CD8-positive, alpha-beta memory T cell (primary cell): ENCODE results near the gene TKT. TPM values are rescaled to one million over a fixed set of nuclear protein-coding genes. Genes with fewer than 3 reads are reported as not detected.
"Not testable (repeated sequence)": the region's sequence is repeated elsewhere in the genome, so short reads cannot be mapped to it uniquely, and the experiment has no call there.

ENCODE experiments used
- CTCF ChIA-PET: fragments of 350-600 bp; sonication (Branson Sonifier 250); formaldehyde crosslinking; loops from one replicate; lab custom pipeline; 2021; ENCODE audit warnings: antibody characterized with exemption; lab: Charles Lee
- POLR2A ChIA-PET: fragments of 350-600 bp; sonication (Branson Sonifier 250); formaldehyde crosslinking; loops from one replicate; lab custom pipeline; 2021; ENCODE audit warnings: antibody characterized with exemption; lab: Charles Lee
- DNase-seq, 5 donors: peaks; one replicate each; pipeline versions ENCODE4 v3.0.0 to v3.0.0-alpha.2; 2020 to 2022; ENCODE audit warnings: mixed read lengths in 1 of 5
- H3K27ac ChIP-seq: one replicate; pipeline ENCODE4 v1.7.0; 2013; ENCODE audit warnings: low read depth, mild to moderate bottlenecking, low read length, moderate library complexity
- H3K27me3 ChIP-seq: 2 replicates; pipeline ENCODE4 v1.7.0; 2013; ENCODE audit warnings: low read length, mild to moderate bottlenecking; ENCODE audit not compliant: insufficient read depth, poor library complexity, severe bottlenecking
- H3K36me3 ChIP-seq: 2 replicates; pipeline ENCODE4 v1.7.0; 2013; ENCODE audit warnings: mild to moderate bottlenecking, low read length, moderate library complexity; ENCODE audit not compliant: insufficient read depth
- H3K4me1 ChIP-seq: 2 replicates; pipeline ENCODE4 v1.7.0; 2013; ENCODE audit warnings: mild to moderate bottlenecking, low read length, moderate library complexity; ENCODE audit not compliant: insufficient read depth
- H3K4me3 ChIP-seq: 2 replicates; pipeline ENCODE4 v1.7.0; 2013; ENCODE audit warnings: mild to moderate bottlenecking, low read length
- H3K9me3 ChIP-seq: 2 replicates; pipeline ENCODE4 v1.7.0; 2013; ENCODE audit warnings: mild to moderate bottlenecking, low read length
- H3K27ac Mint-ChIP-seq, 8 donors: one replicate each; pipeline ENCODE4 v1.8.0; 2020 to 2021; ENCODE audit warnings: mixed read lengths in 8 of 8, mild to moderate bottlenecking in 6 of 8, inconsistent platforms in 3 of 8, moderate library complexity in 3 of 8
- H3K27me3 Mint-ChIP-seq, 2 donors: one replicate each; pipeline ENCODE4 v1.8.0; 2020 to 2021; ENCODE audit warnings: mixed read lengths in 2 of 2, mild to moderate bottlenecking in 1 of 2, moderate library complexity in 1 of 2
- H3K36me3 Mint-ChIP-seq, 3 donors: one replicate each; pipeline ENCODE4 v1.8.0; 2020 to 2021; ENCODE audit warnings: mixed read lengths in 3 of 3, inconsistent platforms in 1 of 3, mild to moderate bottlenecking in 1 of 3
- H3K4me1 Mint-ChIP-seq, 3 donors: one replicate each; pipeline ENCODE4 v1.8.0; 2020 to 2021; ENCODE audit warnings: mixed read lengths in 3 of 3, inconsistent platforms in 1 of 3, mild to moderate bottlenecking in 1 of 3
- H3K4me3 Mint-ChIP-seq, 7 donors: one replicate each; pipeline ENCODE4 v1.8.0; 2020 to 2021; ENCODE audit warnings: mixed read lengths in 7 of 7, mild to moderate bottlenecking in 6 of 7, moderate library complexity in 4 of 7, inconsistent platforms in 2 of 7
- H3K9me3 Mint-ChIP-seq, 5 donors: one replicate each; pipeline ENCODE4 v1.8.0; 2020 to 2022; ENCODE audit warnings: mixed read lengths in 5 of 5, mild to moderate bottlenecking in 3 of 5, moderate library complexity in 2 of 5, inconsistent platforms in 1 of 5
- polyA plus RNA-seq: library from polyadenylated mRNA; unstranded; fragments of 300-500 nt; fragmentation: Illumina TruSeq; gene quantifications from one replicate; pipeline ENCODE4 v1.2.3, GENCODE V29; 2021
- total RNA-seq, 2 experiments: library from RNA; stranded (reverse); gene quantifications; one replicate each; pipeline ENCODE4 v1.2.3, GENCODE V29; 2021

Gene TKT
- total and polyA plus RNA-seq, 3 experiments from 2014 or later, result 59.3 to 182 (median 173) TPM

DNA sequence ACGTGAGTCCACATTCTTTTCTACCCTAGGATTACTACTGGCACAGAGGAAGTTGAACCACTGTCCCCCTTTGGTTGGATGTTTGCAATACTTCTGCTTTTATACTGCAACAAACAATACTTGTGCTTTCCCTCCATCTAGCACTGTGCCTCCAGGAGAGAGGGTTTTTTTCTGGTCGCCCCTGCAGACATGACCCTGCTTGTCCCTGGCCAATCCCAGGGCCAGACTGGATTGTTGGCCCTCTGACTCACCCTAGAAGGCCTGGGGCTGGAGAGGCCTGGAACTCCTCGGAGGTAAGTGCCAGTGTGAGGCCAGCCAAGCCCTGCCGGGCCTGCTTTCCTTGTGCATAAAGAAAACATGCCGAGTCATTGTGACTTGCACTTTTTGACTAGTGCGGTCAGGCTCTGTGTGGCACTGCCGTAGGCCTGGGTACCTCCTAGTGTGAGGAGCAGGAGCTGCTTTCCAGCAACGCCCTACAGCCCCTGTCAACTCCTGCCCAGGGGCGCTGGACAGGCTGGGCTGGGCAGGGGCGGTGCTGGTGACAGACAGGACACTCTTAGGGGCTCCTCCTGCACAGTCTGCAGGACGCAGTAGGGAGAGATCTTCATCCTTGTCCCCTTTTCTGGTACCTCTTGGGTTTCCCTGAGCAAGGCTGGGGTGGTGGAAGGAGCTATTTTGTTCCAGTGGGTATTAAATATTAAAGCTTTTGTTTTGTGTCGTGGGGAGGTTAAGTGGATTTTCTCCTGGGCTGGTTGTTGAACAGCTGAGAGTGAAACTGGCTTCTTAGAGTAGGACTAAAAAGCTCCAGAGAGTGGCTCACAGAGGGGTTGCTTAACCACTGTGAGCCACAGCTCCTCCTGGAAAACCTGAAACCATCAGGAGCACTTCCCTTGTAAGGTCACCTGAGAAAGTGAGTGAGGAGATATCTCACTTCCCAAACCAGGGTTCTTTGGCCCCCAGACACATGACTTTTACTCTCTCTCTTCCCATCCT lies 14.4 kb upstream of the TKT start:
- H3K27ac Mint-ChIP-seq, result no peak overlapping the region

DNA sequence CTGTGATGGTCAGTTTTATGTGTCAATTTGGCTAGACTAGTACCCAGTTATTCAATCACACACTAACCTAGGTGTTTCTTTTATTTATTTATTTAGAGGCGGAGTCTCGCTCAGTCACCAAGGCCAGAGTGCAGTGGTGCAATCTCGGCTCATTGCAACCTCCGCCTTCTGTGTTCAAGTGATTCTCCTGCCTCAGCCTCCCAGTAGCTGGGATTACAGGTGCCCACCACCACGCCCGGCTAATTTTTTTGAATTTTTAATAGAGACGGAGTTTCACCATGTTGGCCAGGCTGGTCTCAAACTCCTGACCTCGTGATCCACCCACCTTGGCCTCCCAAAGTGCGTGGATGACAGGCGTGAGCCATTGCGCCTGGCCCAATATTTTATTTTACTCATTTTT lies 13.4 kb upstream of the TKT start:
- H3K36me3 ChIP-seq, H3K27ac Mint-ChIP-seq, H3K9me3 ChIP-seq, H3K4me1 Mint-ChIP-seq, CTCF ChIA-PET, DNase-seq, H3K27me3 Mint-ChIP-seq, H3K4me3 Mint-ChIP-seq, POLR2A ChIA-PET, H3K4me3 ChIP-seq, H3K27ac ChIP-seq, H3K9me3 Mint-ChIP-seq, H3K4me1 ChIP-seq, H3K27me3 ChIP-seq, H3K36me3 Mint-ChIP-seq: not testable (repeated sequence)

More for the DNA sequence above, 14.4 kb upstream of the TKT start:
- DNase-seq, result no peak
- H3K36me3 ChIP-seq, result no peaks in the 10 kb centered on the region
- H3K9me3 ChIP-seq, result no peaks in the 10 kb centered on the region
- H3K27me3 Mint-ChIP-seq, result peaks cover 0 to 3% of the 10 kb centered on the region in 2 donors
- H3K27me3 ChIP-seq, result no peaks in the 10 kb centered on the region
- H3K4me3 ChIP-seq, result no peak overlapping the region
- H3K4me1 Mint-ChIP-seq, result peaks cover under 1 to 6% (median 2%) of the 10 kb centered on the region in 3 donors
- peak overlapping the region; percentile 57 for H3K27ac ChIP-seq
- ChIA-PET POLR2A (no interaction called here), CTCF (no interaction called here)
- H3K4me1 ChIP-seq, result no peaks in the 10 kb centered on the region
- no peaks in the 10 kb centered on the region for H3K9me3 Mint-ChIP-seq
- H3K36me3 Mint-ChIP-seq, result no peaks in the 10 kb centered on the region
- H3K4me3 Mint-ChIP-seq, result no peak overlapping the region

DNA sequence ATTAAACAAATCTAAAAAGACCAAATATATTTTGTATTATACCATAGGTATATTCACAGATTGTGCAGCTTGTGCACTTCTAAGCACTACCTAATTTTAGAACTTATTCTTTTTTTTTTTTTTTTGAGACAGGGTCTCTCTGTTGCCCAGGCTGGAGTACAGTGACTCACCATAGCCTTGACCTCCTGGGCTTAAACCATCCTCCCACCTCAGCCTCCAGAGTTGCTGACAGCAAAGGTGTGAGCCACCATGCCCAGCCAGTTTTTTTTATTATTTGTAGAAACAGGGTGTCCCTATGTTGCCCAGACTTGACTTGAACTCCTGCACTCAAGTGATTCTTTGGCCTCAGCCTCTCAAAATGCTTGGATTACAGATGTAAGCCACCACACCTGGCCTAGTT lies 11.9 kb upstream of the TKT start:
- Mint-ChIP-seq H3K9me3 (no peaks in the 10 kb centered on the region), H3K27me3 (peaks cover 0 to 2% of the 10 kb centered on the region in 2 donors), H3K36me3 (no peaks in the 10 kb centered on the region), H3K27ac (no peak overlapping the region), H3K4me1 (no peaks in the 10 kb centered on the region), H3K4me3 (no peak overlapping the region)
- no peaks in the 10 kb centered on the region for H3K27me3 ChIP-seq
- no peak for DNase-seq
- no peaks in the 10 kb centered on the region for H3K9me3 ChIP-seq
- CTCF ChIA-PET, result no interaction called here
- no peak overlapping the region for H3K27ac ChIP-seq
- no peaks in the 10 kb centered on the region for H3K36me3 ChIP-seq
- H3K4me1 ChIP-seq, result no peaks in the 10 kb centered on the region
- no peak overlapping the region for H3K4me3 ChIP-seq
- POLR2A ChIA-PET, result no interaction called here

DNA sequence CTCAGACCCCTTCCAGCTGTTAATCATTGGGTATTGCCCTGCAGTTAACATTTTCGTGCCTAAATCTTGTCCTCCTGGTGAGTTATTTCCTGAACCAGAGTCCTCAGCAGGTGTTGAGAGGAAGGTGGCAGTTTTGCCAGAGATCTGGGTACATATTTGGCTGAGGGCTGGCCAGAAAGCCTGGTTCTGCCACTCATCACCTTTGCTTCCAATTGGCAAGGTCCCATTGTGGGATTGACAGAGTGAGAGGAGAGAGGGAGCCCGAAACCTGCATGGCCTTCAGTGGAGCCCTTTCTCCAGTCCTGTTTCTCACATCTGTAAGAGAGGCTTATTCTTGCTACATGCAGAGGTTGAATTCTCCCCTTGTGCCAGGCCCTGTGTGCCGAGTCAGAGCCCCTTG lies 8.9 kb upstream of the TKT start:
- POLR2A ChIA-PET, result no interaction called here
- H3K4me1 ChIP-seq, result no peaks in the 10 kb centered on the region
- no peaks in the 10 kb centered on the region for H3K36me3 ChIP-seq
- CTCF ChIA-PET, result no interaction called here
- no peaks in the 10 kb centered on the region for H3K9me3 ChIP-seq
- H3K4me3 Mint-ChIP-seq, result no peak overlapping the region
- H3K27me3 Mint-ChIP-seq, result no peaks in the 10 kb centered on the region
- no peak for DNase-seq
- H3K27ac Mint-ChIP-seq, result no peak overlapping the region
- H3K36me3 Mint-ChIP-seq, result no peaks in the 10 kb centered on the region
- H3K9me3 Mint-ChIP-seq, result no peaks in the 10 kb centered on the region
- no peaks in the 10 kb centered on the region for H3K27me3 ChIP-seq
- no peak overlapping the region for H3K4me3 ChIP-seq
- no peak overlapping the region for H3K27ac ChIP-seq
- no peaks in the 10 kb centered on the region for H3K4me1 Mint-ChIP-seq

DNA sequence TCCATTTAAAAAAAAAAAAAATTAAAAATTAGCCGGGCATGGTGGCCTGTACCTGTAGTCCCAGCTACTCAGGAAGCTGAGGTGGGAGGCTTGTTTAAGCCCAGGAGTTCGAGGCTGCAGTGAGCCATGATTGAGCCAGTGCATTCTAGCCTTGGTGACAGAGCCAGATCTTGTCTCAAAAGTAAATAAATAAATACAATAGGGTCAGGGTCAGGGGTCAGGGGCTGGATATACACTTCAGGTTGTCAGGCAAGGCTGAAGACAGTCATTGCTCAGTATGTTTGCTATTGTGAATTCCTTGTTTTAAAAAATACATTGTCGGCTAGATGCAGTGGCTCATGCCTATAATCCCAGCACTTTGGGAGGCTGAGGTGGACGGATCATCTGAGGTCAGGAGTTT lies 8.1 kb upstream of the TKT start:
- Mint-ChIP-seq H3K4me1 (no peaks in the 10 kb centered on the region), H3K27me3 (peaks cover 0 to 1% of the 10 kb centered on the region in 2 donors), H3K27ac (peak overlapping the region in 1 of 8 donors; percentile 54), H3K9me3 (no peaks in the 10 kb centered on the region), H3K4me3 (peak overlapping the region in 1 of 7 donors; percentile 23), H3K36me3 (no peaks in the 10 kb centered on the region)
- Histone ChIP-seq H3K4me1 (no peaks in the 10 kb centered on the region), H3K27ac (no peak overlapping the region), H3K9me3 (no peaks in the 10 kb centered on the region), H3K36me3 (no peaks in the 10 kb centered on the region), H3K4me3 (no peak overlapping the region), H3K27me3 (no peaks in the 10 kb centered on the region)
- DNase-seq, result no peak
- CTCF ChIA-PET, result no interaction called here
- POLR2A ChIA-PET, result no interaction called here

DNA sequence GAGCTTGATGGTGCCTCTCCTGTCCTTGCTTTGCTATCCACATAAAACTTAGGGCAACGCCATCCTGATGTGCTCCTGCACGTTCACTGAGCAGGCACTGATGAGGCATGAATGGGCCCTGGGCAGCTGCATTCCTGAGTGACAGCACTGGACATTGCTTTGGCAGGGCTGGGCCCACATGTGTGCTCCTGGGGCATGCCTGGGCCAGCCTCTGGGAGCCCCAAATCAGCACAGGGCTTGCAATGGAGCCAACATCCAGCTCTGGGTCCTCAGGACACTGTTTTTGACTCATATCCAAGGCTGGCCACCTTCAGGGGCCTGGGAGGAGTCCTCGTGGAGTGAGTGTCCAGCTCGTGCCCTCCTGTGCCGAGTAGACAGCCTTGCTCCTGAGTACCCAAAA lies 5.9 kb upstream of the TKT start:
- Mint-ChIP-seq H3K36me3 (no peaks in the 10 kb centered on the region), H3K4me3 (no peak overlapping the region), H3K4me1 (no peaks in the 10 kb centered on the region), H3K27me3 (peaks cover 0 to 1% of the 10 kb centered on the region in 2 donors), H3K9me3 (no peaks in the 10 kb centered on the region), H3K27ac (no peak overlapping the region)
- ChIA-PET CTCF (interaction anchor here (1.4 kb wide), 1 partner anchor 12 kb away, joined by 3 read pairs; no protein-coding TSS in a partner anchor), POLR2A (no interaction called here)
- Histone ChIP-seq H3K9me3 (no peaks in the 10 kb centered on the region), H3K36me3 (no peaks in the 10 kb centered on the region), H3K4me1 (no peaks in the 10 kb centered on the region), H3K27me3 (no peaks in the 10 kb centered on the region), H3K27ac (no peak overlapping the region), H3K4me3 (no peak overlapping the region)
- DNase-seq, result no peak

DNA sequence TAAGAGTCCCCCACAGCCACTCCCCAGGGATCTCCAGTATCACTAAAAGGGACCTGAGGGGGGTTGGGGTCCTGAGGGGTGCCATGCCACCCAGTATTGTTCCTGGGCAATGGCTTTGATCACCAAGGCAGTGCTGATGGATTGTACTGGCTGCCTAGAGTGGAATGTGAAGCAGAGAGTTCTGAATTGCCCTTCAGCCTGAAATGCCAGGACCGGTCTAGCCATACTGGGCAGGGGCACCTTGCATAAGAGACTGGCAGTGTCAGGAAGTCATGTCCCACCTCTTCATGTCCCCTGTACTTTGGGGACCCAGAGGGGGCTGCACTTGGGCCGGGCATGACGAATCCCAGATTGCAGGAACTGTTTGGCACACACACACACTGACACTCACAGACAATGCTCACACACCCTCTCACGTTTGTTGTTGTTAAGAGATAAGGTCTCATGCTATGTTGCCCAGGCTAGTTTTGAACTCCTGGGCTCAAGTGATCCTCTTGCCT lies 4.5 kb upstream of the TKT start:
- H3K27ac Mint-ChIP-seq, result peak overlapping the region in 1 of 8 donors; percentile 87
- Histone ChIP-seq H3K9me3 (no peaks in the 10 kb centered on the region), H3K27ac (no peak overlapping the region), H3K4me3 (no peak overlapping the region), H3K4me1 (no peaks in the 10 kb centered on the region), H3K27me3 (no peaks in the 10 kb centered on the region), H3K36me3 (no peaks in the 10 kb centered on the region)
- no peaks in the 10 kb centered on the region for H3K9me3 Mint-ChIP-seq
- DNase-seq, result no peak
- ChIA-PET POLR2A (no interaction called here), CTCF (interaction anchor here (1.4 kb wide), 1 partner anchor 13 kb away, joined by 3 read pairs; no protein-coding TSS in a partner anchor)
- H3K4me3 Mint-ChIP-seq, result no peak overlapping the region
- peaks cover 0 to 1% of the 10 kb centered on the region in 2 donors for H3K27me3 Mint-ChIP-seq
- peaks cover 0 to under 1% (median 0%) of the 10 kb centered on the region in 3 donors for H3K36me3 Mint-ChIP-seq
- H3K4me1 Mint-ChIP-seq, result peaks cover 0 to 3% (median 0%) of the 10 kb centered on the region in 3 donors
